OCI-LY3 (cell line): ENCODE results near the gene GPR55.

Experiments
- CTCF ChIP-seq: fragments of 200-600, 300-600 bp; sonication (generic); IDR thresholded peaks from 2 replicates; pipeline ENCODE4 v1.5.1; 2014; ENCODE audit warnings: antibody characterized with exemption, low read length, low read depth
- EZH2phosphoT487 ChIP-seq: fragments of 200-600 bp; shearing (Covaris generic); IDR thresholded peaks from 2 replicates; pipeline ENCODE4 v1.6.1; 2018; ENCODE audit warnings: antibody characterized with exemption, mixed run types, low read depth

- TF ChIP-seq CTCF = no peak
- no peak for TF ChIP-seq EZH2phosphoT487
Observed at GRCh38 chr2:230886671-230887071, 38.4 kb downstream of the GPR55 start.
